KMS-11 (cell line): ENCODE results near the gene CTIF.
A peak's percentile ranks its signal among the peaks of the same experiment; 100 is the strongest.

Experiments used
- H2AFZ ChIP-seq: fragments of 200-600 bp; sonication (generic); 2 replicates; pipeline ENCODE4 v1.6.1; 2016; ENCODE audit warnings: antibody characterized with exemption, mixed run types, low read depth
- H3K27ac ChIP-seq: fragments of 200-600 bp; sonication (generic); 2 replicates; pipeline ENCODE4 v1.6.1; 2016; ENCODE audit warnings: mild to moderate bottlenecking, mixed run types
- H3K27me3 ChIP-seq: fragments of 200-600 bp; sonication (generic); 2 replicates; pipeline ENCODE4 v1.6.1; 2017; ENCODE audit warnings: mild to moderate bottlenecking, low read depth, mixed run types, moderate library complexity; ENCODE audit not compliant: insufficient read depth
- H3K36me3 ChIP-seq: fragments of 200-600 bp; sonication (generic); 2 replicates; pipeline ENCODE4 v1.6.1; 2017; ENCODE audit warnings: mild to moderate bottlenecking, mixed run types; ENCODE audit not compliant: insufficient read depth
- H3K4me1 ChIP-seq: fragments of 200-600 bp; sonication (generic); 2 replicates; pipeline ENCODE4 v1.6.1; 2016; ENCODE audit warnings: mild to moderate bottlenecking, low read depth, mixed run types; ENCODE audit not compliant: poor library complexity, severe bottlenecking
- H3K4me2 ChIP-seq: fragments of 200-600 bp; sonication (generic); 2 replicates; pipeline ENCODE4 v1.7.0; 2016; ENCODE audit warnings: mild to moderate bottlenecking, mixed run types
- H3K4me3 ChIP-seq: fragments of 200-600 bp; sonication (generic); IDR thresholded peaks from 2 replicates; pipeline ENCODE4 v1.6.1; 2017; ENCODE audit warnings: low read depth, low read length, mixed read lengths; ENCODE audit not compliant: insufficient read depth
- H3K79me2 ChIP-seq: fragments of 200-600 bp; sonication (generic); 2 replicates; pipeline ENCODE4 v1.6.1; 2016; ENCODE audit warnings: low read depth, mixed run types; ENCODE audit not compliant: insufficient read depth
- H3K9ac ChIP-seq: fragments of 200-600 bp; sonication (generic); 2 replicates; pipeline ENCODE4 v1.6.1; 2016; ENCODE audit warnings: mild to moderate bottlenecking, mixed run types
- H4K20me1 ChIP-seq: fragments of 200-600 bp; sonication (generic); 2 replicates; pipeline ENCODE4 v1.6.1; 2016; ENCODE audit warnings: mild to moderate bottlenecking, mixed run types; ENCODE audit not compliant: insufficient read depth
- CTCF ChIP-seq: fragments of 200-600 bp; sonication (generic); conservative IDR thresholded peaks from 2 replicates; pipeline ENCODE4 v1.6.1; 2017; ENCODE audit warnings: low read depth, mild to moderate bottlenecking, antibody characterized with exemption, low read length, moderate library complexity, mixed read lengths

The CTIF gene

GRCh38 chr18:48831113-48831759 is 292.4 kb downstream of the CTIF start:
- no peak overlapping the region for H3K4me3 ChIP-seq
- H3K79me2 ChIP-seq: no peaks in the 10 kb centered on the region
- no peak overlapping the region for H2AFZ ChIP-seq
- no peak overlapping the region for H3K9ac ChIP-seq
- no peak for TF ChIP-seq CTCF
- H3K4me2 ChIP-seq: no peak overlapping the region; the same call in 1 of the 2 replicates
- H4K20me1 ChIP-seq: no peaks in the 10 kb centered on the region
- peaks cover 38% of the 10 kb centered on the region for H3K4me1 ChIP-seq
- H3K27me3 ChIP-seq: no peaks in the 10 kb centered on the region
- H3K27ac ChIP-seq: no peak overlapping the region
- H3K36me3 ChIP-seq: no peaks in the 10 kb centered on the region

DNA sequence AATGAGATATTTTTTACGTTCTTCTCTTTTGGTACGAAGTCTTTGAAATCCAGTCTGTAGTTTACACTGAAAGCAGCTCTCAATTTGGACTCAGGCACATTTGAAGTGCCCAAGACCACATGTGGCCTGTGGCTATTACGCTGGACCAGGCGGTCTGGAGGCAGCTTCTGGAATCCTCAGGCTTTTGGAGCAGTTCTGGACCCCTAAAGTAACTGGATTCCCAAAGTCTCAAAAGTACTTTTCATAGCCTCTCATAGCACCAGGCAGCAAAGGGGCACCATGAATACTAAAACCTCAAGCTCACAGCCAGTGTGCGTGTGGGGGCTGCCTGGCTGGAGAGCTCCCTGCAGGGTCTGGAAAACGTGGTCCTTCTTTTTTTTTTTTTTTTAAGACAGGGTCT is 293.0 kb downstream of the CTIF start:
- no peaks in the 10 kb centered on the region for H4K20me1 ChIP-seq
- no peak overlapping the region for H3K4me3 ChIP-seq
- H3K4me1 ChIP-seq: peaks cover 38% of the 10 kb centered on the region
- no peak for TF ChIP-seq CTCF
- no peaks in the 10 kb centered on the region for H3K27me3 ChIP-seq
- H3K4me2 ChIP-seq: no peak overlapping the region; the same call in 1 of the 2 replicates
- no peak overlapping the region for H3K27ac ChIP-seq
- H3K36me3 ChIP-seq: no peaks in the 10 kb centered on the region
- no peak overlapping the region for H3K9ac ChIP-seq
- H2AFZ ChIP-seq: no peak overlapping the region
- H3K79me2 ChIP-seq: no peaks in the 10 kb centered on the region

GRCh38 chr18:48832938-48833700 is 294.3 kb downstream of the CTIF start:
- Histone ChIP-seq H3K4me2 (peak overlapping the region; percentile 50; the same call in 1 of the 2 replicates), H4K20me1 (no peaks in the 10 kb centered on the region), H3K27ac (no peak overlapping the region), H3K79me2 (no peaks in the 10 kb centered on the region), H3K4me3 (no peak overlapping the region), H3K9ac (no peak overlapping the region), H3K27me3 (no peaks in the 10 kb centered on the region), H2AFZ (no peak overlapping the region), H3K36me3 (no peaks in the 10 kb centered on the region), H3K4me1 (peaks cover 38% of the 10 kb centered on the region)
- no peak for TF ChIP-seq CTCF

DNA sequence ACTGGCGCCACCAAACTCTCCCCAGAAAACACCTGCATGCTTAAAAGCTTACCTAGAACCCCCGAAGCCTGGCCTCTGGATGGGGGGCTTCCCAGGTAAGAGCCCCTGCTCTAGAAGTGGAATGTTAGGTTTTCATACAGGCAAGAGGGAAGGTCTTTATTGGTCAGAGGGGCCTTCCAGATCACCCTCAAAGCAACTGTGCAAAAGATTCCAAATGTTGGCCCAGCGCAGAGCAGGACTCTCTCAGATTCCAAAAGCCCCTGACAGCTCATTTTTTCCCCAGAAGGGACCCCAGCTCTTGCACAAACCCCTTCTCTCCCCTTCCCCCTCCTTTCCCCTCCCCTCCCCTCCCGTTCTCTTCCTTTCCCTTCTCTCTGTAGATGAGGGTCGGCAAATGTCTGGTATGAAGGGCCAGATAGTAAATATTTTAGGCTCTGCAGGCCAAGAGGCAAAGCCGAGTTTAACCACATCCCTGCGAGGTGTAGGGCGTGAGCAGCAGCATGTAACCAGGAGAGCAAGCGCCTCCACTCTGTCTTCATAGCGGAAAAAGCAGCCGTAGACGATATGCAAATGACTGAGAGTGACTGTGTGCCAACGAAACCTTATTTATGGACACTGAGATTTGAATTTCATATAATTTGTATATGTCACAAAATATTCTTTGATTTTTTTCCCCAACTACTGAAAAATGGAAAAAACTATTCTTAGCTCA is 295.0 kb downstream of the CTIF start:
- Histone ChIP-seq H2AFZ (no peak overlapping the region), H4K20me1 (no peaks in the 10 kb centered on the region), H3K4me1 (peaks cover 38% of the 10 kb centered on the region), H3K27me3 (no peaks in the 10 kb centered on the region), H3K27ac (no peak overlapping the region), H3K4me2 (no peak overlapping the region), H3K36me3 (no peaks in the 10 kb centered on the region), H3K9ac (no peak overlapping the region), H3K4me3 (no peak overlapping the region), H3K79me2 (no peaks in the 10 kb centered on the region)
- no peak for TF ChIP-seq CTCF
